Measurements from ENCODE around the gene GPR39. TPM values are rescaled to one million over a fixed set of nuclear protein-coding genes. Genes with fewer than 3 reads are reported as not detected.

Gene GPR39
- total RNA-seq, 6 donors from 2014 or later = 10.1 to 45.9 (median 24.0) TPM

GRCh38 chr2:132638313-132639040, 221.9 kb downstream of the GPR39 start:
- no peak overlapping the region for H3K27ac ChIP-seq

DNA sequence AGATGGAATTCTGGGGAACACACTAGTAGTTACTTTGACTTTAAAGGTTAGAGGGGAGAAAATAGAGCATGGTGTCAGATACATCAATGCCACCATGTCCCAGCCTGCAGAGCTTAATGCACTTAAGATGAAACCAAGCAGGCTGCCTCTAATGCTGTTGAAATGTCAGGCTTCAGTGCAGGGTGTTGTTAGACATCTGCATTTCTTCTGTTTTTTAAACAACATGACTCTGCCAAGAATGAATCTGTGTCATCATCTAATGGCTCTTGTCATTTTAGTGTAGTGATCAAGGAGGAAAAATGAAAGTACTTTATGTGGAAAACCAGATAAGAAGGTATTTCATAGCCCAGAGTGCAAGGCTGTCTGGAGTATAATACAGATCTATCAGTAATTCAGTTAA, 223.5 kb downstream of the GPR39 start:
- Histone ChIP-seq H3K27ac (no peak overlapping the region), H3K36me3 (no peaks in the 10 kb centered on the region), H3K27me3 (no peaks in the 10 kb centered on the region), H3K4me1 (no peaks in the 10 kb centered on the region), H3K9me3 (no peaks in the 10 kb centered on the region), H3K4me3 (no peak overlapping the region)
- ATAC-seq (ENCODE audit: low FRiP score in 2 of 2) (no peak), DNase-seq (no peak)
- TF ChIP-seq CTCF (IDR thresholded peaks at IDR 0.05) (no peak), POLR2A (IDR thresholded peaks at IDR 0.05) (no peak)

More at GRCh38 chr2:132638313-132639040, 221.9 kb downstream of the GPR39 start:
- no peaks in the 10 kb centered on the region for H3K36me3 ChIP-seq
- TF ChIP-seq POLR2AphosphoS5 (IDR thresholded peaks at IDR 0.05) = no peak
- TF ChIP-seq EP300 (IDR thresholded peaks at IDR 0.05) = no peak
- no peak for TF ChIP-seq POLR2A (IDR thresholded peaks at IDR 0.05)
- TF ChIP-seq CTCF (IDR thresholded peaks at IDR 0.05) = no peak
- no peak overlapping the region for H3K4me3 ChIP-seq
- H3K4me1 ChIP-seq = no peaks in the 10 kb centered on the region
- H3K27me3 ChIP-seq = no peaks in the 10 kb centered on the region
- H3K9me3 ChIP-seq = no peaks in the 10 kb centered on the region
- DNase-seq (no peak), ATAC-seq (ENCODE audit: low FRiP score in 2 of 2) (no peak)
- WGBS, 2 donors = 74 to 79% methylated on average over 5 of the region's 5 CpGs

DNA sequence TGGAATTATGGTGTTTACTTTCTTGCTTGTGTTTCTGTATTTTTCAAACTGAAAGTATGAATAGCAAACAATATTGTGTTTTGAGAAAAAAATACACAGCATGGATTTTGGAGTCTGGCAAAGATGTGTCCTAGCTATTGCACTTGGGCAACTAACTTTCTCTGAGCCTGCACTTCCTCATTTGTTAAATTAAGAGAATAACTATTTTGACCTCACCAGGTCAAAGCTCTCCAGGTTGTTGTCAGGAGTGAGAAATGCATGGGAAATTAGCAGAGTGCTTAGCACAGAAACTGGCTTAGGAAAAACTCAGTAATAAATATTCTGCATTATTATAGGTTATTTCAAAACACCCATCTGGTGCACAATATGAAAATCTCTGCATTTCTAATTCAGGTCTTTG, 225.2 kb downstream of the GPR39 start:
- Histone ChIP-seq H3K27me3 (no peaks in the 10 kb centered on the region), H3K4me1 (no peaks in the 10 kb centered on the region), H3K9me3 (no peaks in the 10 kb centered on the region), H3K4me3 (no peak overlapping the region), H3K27ac (no peak overlapping the region), H3K36me3 (no peaks in the 10 kb centered on the region)
- ATAC-seq (ENCODE audit: low FRiP score in 2 of 2) (no peak), DNase-seq (no peak)
- TF ChIP-seq POLR2AphosphoS5 (IDR thresholded peaks at IDR 0.05) = no peak

GRCh38 chr2:132642415-132642814, 225.8 kb downstream of the GPR39 start:
- H3K36me3 ChIP-seq = no peaks in the 10 kb centered on the region
- DNase-seq = no peak
- no peak for TF ChIP-seq POLR2A (IDR thresholded peaks at IDR 0.05)
- no peak for TF ChIP-seq POLR2AphosphoS5 (IDR thresholded peaks at IDR 0.05)
- TF ChIP-seq EP300 (IDR thresholded peaks at IDR 0.05) = no peak
- no peak for TF ChIP-seq CTCF (IDR thresholded peaks at IDR 0.05)

DNA sequence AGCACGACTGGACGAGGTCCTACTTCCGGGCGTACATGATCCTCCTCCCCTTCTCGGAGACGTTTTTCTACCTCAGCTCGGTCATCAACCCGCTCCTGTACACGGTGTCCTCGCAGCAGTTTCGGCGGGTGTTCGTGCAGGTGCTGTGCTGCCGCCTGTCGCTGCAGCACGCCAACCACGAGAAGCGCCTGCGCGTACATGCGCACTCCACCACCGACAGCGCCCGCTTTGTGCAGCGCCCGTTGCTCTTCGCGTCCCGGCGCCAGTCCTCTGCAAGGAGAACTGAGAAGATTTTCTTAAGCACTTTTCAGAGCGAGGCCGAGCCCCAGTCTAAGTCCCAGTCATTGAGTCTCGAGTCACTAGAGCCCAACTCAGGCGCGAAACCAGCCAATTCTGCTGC, 228.6 kb downstream of the GPR39 start:
- no peaks in the 10 kb centered on the region for H3K4me1 ChIP-seq
- no peaks in the 10 kb centered on the region for H3K36me3 ChIP-seq
- no peak overlapping the region for H3K4me3 ChIP-seq
- DNase-seq (peak in 1 of 2 donors; percentile 78), ATAC-seq (ENCODE audit: low FRiP score in 2 of 2) (no peak)
- no peak overlapping the region for H3K27ac ChIP-seq
- H3K9me3 ChIP-seq = no peaks in the 10 kb centered on the region
- no peak for TF ChIP-seq POLR2AphosphoS5 (IDR thresholded peaks at IDR 0.05)
- no peak for TF ChIP-seq EP300 (IDR thresholded peaks at IDR 0.05)
- TF ChIP-seq POLR2A (IDR thresholded peaks at IDR 0.05) = no peak
- no peak for TF ChIP-seq CTCF (IDR thresholded peaks at IDR 0.05)
- 84 to 91% methylated on average over 35 of the region's 35 CpGs for WGBS, 2 donors
- no peaks in the 10 kb centered on the region for H3K27me3 ChIP-seq

More at GRCh38 chr2:132642415-132642814, 225.8 kb downstream of the GPR39 start:
- Histone ChIP-seq H3K27me3 (no peaks in the 10 kb centered on the region), H3K4me3 (no peak overlapping the region), H3K4me1 (no peaks in the 10 kb centered on the region), H3K9me3 (no peaks in the 10 kb centered on the region), H3K27ac (no peak overlapping the region)
- no peak for ATAC-seq (ENCODE audit: low FRiP score in 2 of 2)
- WGBS, 2 donors = 72 to 80% methylated on average over 2 of the region's 2 CpGs

All from upper lobe of left lung (tissue), 6 donors.